Left lung (tissue), 10 donors: ENCODE data around the gene TYMP. TPM values are rescaled to one million over a fixed set of nuclear protein-coding genes. Genes with fewer than 3 reads are reported as not detected.

ENCODE experiments used
- ATAC-seq: fragments of 200-7000 bp; cut with Tn5 transposase; one replicate; pipeline ENCODE4 v1.9.1; 2020; ENCODE audit warnings: moderate library complexity
- DNase-seq, 4 donors: peaks; one replicate each; pipeline ENCODE4 v3.0.0-alpha.2; 2013 to 2020
- H3K27ac ChIP-seq, 2 donors: fragments of 200-600 bp; sonication (generic) in 1 of 2; one replicate each; pipeline versions ENCODE4 v1.5.0 to v1.8.0; 2020 to 2021
- H3K27me3 ChIP-seq, 2 donors: fragments of 200-600 bp; sonication (generic) in 1 of 2; one replicate each; pipeline versions ENCODE4 v1.5.0 to v1.8.0; 2020 to 2021
- H3K36me3 ChIP-seq, 2 donors: fragments of 200-600 bp; sonication (generic) in 1 of 2; one replicate each; pipeline versions ENCODE4 v1.5.0 to v1.8.0; 2020 to 2021
- H3K4me1 ChIP-seq, 2 donors: fragments of 200-600 bp; one replicate each; pipeline ENCODE4 v1.8.0; 2021
- H3K4me3 ChIP-seq, 2 donors: fragments of 200-600 bp; sonication (generic) in 1 of 2; one replicate each; pipeline versions ENCODE4 v1.5.0 to v1.8.0; 2020 to 2021; ENCODE audit warnings: mild to moderate bottlenecking in 1 of 2
- H3K9me3 ChIP-seq, 2 donors: fragments of 200-600 bp; sonication (generic) in 1 of 2; one replicate each; pipeline versions ENCODE4 v1.5.0 to v1.8.0; 2020 to 2021
- CTCF ChIP-seq, 2 donors: fragments of 200-600 bp; sonication (generic) in 1 of 2; IDR thresholded peaks; one replicate each; pipeline versions ENCODE4 v1.5.0 to v1.8.0; 2021; ENCODE audit warnings: antibody characterized with exemption in 2 of 2
- intact Hi-C, 2 donors: fragments of 100-400 bp; cut with DNase I; formaldehyde crosslinking; loops; one replicate each; pipeline versions ENCODE4 v1.11.2 to v1.14.2; 2022
- polyA plus RNA-seq, 6 donors: library from polyadenylated mRNA; unstranded; fragments of 120-200 nt; gene quantifications; one replicate each; pipeline ENCODE4 v1.2.1, GENCODE V29; 2013; ENCODE audit not compliant: insufficient read length in 6 of 6
- total RNA-seq, 2 donors: library from RNA; stranded (reverse); fragmentation: NEBNext Ultra II Directional; extraction: Animal tissue kit (Norgen Biotek cat#: 25700); gene quantifications; one replicate each; pipeline ENCODE4 v1.2.1, GENCODE V29; 2021
- donor health status: DM: no; HTN: yes; CAD: no.
- donor health status: DM: no; HTN: no; CAD: no.

Gene TYMP
- total and polyA plus RNA-seq, 8 donors, result 2.6 to 256 (median 3.7) TPM

GRCh38 chr22:50524676-50525103 lies 5.1 kb downstream of the TYMP start:
- peak overlapping the region; percentile 85 to 86 for H3K4me3 ChIP-seq
- ATAC-seq (peak; percentile 0), DNase-seq (no peak)
- peak overlapping the region; percentile 99 for H3K27ac ChIP-seq
- intact Hi-C loops, result no loop called here
- no peak for TF ChIP-seq CTCF (IDR thresholded peaks at IDR 0.05)
- H3K27me3 ChIP-seq, result no peaks in the 10 kb centered on the region
- H3K4me1 ChIP-seq, result peaks cover 19 to 46% of the 10 kb centered on the region in 2 donors
- H3K36me3 ChIP-seq, result peaks cover 0 to 67% of the 10 kb centered on the region in 2 donors
- H3K9me3 ChIP-seq, result no peaks in the 10 kb centered on the region

- H3K27ac ChIP-seq, result peak overlapping the region; percentile 99
- peak overlapping the region; percentile 85 to 86 for H3K4me3 ChIP-seq
- H3K27me3 ChIP-seq, result no peaks in the 10 kb centered on the region
- H3K36me3 ChIP-seq, result peaks cover 0 to 70% of the 10 kb centered on the region in 2 donors
- H3K4me1 ChIP-seq, result peaks cover 19 to 43% of the 10 kb centered on the region in 2 donors
- DNase-seq (peak in 1 of 4 donors; percentile 79), ATAC-seq (no peak)
- TF ChIP-seq CTCF (IDR thresholded peaks at IDR 0.05), result no peak
- H3K9me3 ChIP-seq, result no peaks in the 10 kb centered on the region
- intact Hi-C loops, result no loop called here
Measured at GRCh38 chr22:50523806-50524675, 5.8 kb downstream of the TYMP start.

DNA sequence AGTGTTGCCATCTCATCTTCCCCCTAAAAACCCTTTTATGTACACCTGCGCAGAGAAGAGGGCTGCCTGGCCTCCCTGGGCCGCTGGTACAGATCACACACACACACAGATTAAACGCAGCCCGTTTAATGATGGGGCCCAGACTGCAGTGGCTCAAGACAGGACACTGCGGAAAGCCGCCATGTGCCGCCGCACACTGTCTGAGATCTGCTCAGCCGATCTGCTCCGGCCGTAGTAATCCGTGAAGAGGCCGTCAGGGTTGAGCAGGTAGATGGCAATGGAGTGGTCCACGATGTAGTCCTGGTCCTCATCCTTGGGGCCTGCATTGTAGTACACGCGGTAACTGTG lies 6.4 kb downstream of the TYMP start:
- peaks cover 19 to 37% of the 10 kb centered on the region in 2 donors for H3K4me1 ChIP-seq
- H3K27me3 ChIP-seq, result no peaks in the 10 kb centered on the region
- TF ChIP-seq CTCF (IDR thresholded peaks at IDR 0.05), result no peak
- H3K27ac ChIP-seq, result no peak overlapping the region
- H3K9me3 ChIP-seq, result no peaks in the 10 kb centered on the region
- no peak overlapping the region for H3K4me3 ChIP-seq
- ATAC-seq, result no peak
- intact Hi-C loops, result no loop called here
- peaks cover 0 to 70% of the 10 kb centered on the region in 2 donors for H3K36me3 ChIP-seq
- peak in 1 of 4 donors; percentile 63 for DNase-seq

- TF ChIP-seq CTCF (IDR thresholded peaks at IDR 0.05), result no peak
- Histone ChIP-seq H3K36me3 (peaks cover 0 to 70% of the 10 kb centered on the region in 2 donors), H3K4me1 (peaks cover 19 to 32% of the 10 kb centered on the region in 2 donors), H3K27ac (no peak overlapping the region), H3K9me3 (no peaks in the 10 kb centered on the region), H3K4me3 (no peak overlapping the region), H3K27me3 (no peaks in the 10 kb centered on the region)
- no peak for ATAC-seq
- intact Hi-C loops, result no loop called here
- DNase-seq, result peak in 1 of 4 donors; percentile 73
Measured at GRCh38 chr22:50522806-50523438, 6.9 kb downstream of the TYMP start.

GRCh38 chr22:50522208-50522805 lies 7.5 kb downstream of the TYMP start:
- Histone ChIP-seq H3K4me3 (no peak overlapping the region), H3K4me1 (peaks cover 19 to 26% of the 10 kb centered on the region in 2 donors), H3K9me3 (no peaks in the 10 kb centered on the region), H3K27ac (no peak overlapping the region), H3K36me3 (peaks cover 0 to 72% of the 10 kb centered on the region in 2 donors), H3K27me3 (no peaks in the 10 kb centered on the region)
- intact Hi-C loops, result no loop called here
- no peak for DNase-seq
- TF ChIP-seq CTCF (IDR thresholded peaks at IDR 0.05), result no peak
- no peak for ATAC-seq
